ENCODE measurements around the gene ZNF579.

DNA sequence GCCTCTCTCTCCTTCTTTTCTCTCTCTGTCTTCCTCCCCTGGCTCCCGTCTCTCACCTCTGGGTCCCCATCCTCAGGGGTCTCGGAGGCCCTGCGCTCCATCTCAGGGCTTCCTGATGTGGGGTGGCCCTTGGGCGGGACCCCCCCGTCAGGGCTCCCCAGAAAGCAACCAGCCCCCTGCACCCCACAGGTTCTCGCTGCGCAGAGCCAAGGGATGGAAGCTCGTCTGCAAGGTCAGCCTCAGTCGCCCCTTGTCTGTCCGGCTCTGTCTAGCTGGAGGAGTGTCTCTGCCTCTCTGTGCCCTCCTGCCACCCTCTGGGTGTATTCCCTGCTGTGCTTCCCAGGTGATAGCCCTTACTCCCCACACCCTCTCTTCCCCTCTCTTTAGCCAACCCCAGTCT lies 35.2 kb downstream of the ZNF579 start, which contains the start of gene SBK3:
- TF ChIP-seq, protein P1, sequence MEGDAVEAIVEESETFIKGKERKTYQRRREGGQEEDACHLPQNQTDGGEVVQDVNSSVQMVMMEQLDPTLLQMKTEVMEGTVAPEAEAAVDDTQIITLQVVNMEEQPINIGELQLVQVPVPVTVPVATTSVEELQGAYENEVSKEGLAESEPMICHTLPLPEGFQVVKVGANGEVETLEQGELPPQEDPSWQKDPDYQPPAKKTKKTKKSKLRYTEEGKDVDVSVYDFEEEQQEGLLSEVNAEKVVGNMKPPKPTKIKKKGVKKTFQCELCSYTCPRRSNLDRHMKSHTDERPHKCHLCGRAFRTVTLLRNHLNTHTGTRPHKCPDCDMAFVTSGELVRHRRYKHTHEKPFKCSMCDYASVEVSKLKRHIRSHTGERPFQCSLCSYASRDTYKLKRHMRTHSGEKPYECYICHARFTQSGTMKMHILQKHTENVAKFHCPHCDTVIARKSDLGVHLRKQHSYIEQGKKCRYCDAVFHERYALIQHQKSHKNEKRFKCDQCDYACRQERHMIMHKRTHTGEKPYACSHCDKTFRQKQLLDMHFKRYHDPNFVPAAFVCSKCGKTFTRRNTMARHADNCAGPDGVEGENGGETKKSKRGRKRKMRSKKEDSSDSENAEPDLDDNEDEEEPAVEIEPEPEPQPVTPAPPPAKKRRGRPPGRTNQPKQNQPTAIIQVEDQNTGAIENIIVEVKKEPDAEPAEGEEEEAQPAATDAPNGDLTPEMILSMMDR (IDR thresholded peaks at IDR 0.05; ENCODE audit: borderline replicate concordance, extremely low read depth, low read length, poor library complexity, severe bottlenecking) = no peak
- no peak for TF ChIP-seq EZH2 (IDR thresholded peaks at IDR 0.05; ENCODE audit: borderline replicate concordance, low read depth, low read length, severe bottlenecking)

Measured in DND-41 (cell line).